ENCODE measurements around the gene CABP7.
A peak's percentile ranks its signal among the peaks of the same experiment; 100 is the strongest.

- TF ChIP-seq POLR2A (IDR thresholded peaks at IDR 0.05; ENCODE audit: low read depth, low read length) (no peak), CTCF (IDR thresholded peaks at IDR 0.05; ENCODE audit: extremely low read depth in 1 of 2, insufficient read depth in 1 of 2, low read depth in 1 of 2, low read length in 2 of 2) (peak; percentile 37 to 41), MAX (IDR thresholded peaks at IDR 0.05; ENCODE audit: insufficient read depth, insufficient read length) (no peak), FOS (IDR thresholded peaks at IDR 0.05; ENCODE audit: borderline replicate concordance, insufficient read depth, low read length) (no peak)
Observed at GRCh38 chr22:29772170-29772641, 52.4 kb downstream of the CABP7 start.

All from endothelial cell of umbilical vein (primary cell).